Measurements from ENCODE around the gene TMEM167B.
"Not testable (repeated sequence)": the region's sequence is repeated elsewhere in the genome, so short reads cannot be mapped to it uniquely, and the experiment has no call there.

TMEM167B gene

DNA sequence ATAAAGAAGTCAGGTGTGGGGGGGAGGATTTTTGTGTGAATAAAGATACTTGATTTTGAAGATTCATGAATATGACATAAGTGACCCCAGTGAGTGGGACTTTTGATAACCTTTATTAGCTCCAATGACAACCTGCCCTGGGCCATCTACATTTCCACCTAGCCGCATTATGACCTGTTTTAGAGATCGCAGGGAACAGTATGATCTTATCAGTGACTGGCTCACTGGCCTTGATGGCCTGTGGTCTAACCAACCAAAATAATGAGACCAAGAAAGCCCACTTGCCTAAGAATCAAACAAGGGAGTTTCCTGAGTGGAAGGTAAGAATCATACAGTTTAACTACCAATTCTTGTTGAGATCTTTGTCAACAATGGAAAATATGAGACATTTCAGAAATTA, 25.1 kb downstream of the TMEM167B start:
- no peak for DNase-seq

DNA sequence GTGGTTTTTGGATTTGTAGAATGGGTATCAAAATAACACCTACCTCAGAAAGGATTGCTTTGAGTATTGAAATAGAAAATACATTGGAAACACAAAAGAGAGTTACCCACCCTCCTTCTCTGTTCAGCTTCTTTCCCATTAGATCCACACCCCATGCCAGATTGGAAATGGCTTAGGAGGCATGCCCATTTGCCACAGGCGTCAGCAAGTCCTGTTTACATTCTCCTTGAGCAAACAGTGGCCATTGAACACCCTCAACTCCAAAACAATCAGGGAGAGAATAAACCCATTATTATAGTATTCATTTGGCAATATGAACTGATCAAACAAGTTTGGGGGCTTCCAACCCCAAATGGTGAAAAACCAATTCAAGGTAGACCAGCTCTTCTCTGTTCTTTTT, 25.7 kb downstream of the TMEM167B start:
- DNase-seq: no peak

DNA sequence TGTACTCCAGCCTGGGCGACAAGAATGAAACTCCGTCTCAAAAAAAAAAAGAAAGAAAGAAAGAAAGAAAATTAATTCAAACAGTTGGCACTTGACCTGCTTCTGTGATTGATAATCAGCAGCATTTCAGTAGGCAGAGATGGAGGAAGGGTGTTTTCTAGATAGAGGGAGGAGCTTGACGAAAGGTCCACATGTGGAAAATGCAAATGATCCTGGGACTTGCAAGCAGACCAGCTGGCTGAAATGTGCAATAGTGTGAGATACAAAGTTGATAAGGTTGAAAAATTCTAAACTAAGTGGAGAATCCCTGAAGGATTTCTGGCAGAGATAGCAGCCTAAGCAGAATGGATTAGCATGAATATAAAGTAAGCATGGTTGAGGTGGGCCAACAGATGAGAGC, 27.5 kb downstream of the TMEM167B start:
- DNase-seq: no peak

DNA sequence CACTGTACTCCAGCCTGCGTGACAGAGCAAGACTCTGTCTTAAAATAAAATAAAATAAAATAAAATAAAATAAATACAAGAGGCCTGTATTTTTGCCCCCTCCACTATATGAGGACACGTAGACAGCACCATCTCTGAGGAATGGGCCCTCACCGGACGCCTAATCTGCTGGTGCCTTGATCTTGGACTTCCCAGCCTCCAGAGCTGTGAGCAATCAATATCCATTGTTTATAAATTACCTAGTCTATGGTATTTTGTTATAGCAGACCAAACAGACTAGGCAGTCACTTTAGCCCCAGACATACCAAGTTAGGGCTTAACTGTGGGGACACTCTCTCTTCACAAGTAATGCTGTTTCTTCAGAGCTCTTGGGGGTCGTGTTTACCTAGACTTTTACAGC, 29.8 kb downstream of the TMEM167B start:
- no peak for DNase-seq

DNA sequence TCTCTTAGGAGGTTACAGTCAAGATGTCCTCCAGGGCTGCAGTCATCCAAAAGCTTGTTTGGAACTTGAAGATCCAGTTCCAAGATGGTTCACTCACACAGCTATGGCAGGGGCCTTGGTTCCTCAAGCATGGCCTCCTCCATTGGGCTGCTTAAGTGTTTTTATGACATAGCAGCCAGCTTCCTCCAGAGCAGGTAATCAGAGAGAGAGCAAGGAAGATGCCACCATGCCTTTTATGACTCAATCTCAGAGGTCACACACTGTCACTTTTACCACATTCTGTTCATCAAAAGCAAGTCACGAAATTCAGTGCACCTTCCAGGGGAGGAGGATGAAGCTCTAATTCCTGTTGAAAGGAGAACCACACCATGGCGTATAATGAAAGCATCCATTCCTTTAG, 40.5 kb downstream of the TMEM167B start:
- no peak for DNase-seq

DNA sequence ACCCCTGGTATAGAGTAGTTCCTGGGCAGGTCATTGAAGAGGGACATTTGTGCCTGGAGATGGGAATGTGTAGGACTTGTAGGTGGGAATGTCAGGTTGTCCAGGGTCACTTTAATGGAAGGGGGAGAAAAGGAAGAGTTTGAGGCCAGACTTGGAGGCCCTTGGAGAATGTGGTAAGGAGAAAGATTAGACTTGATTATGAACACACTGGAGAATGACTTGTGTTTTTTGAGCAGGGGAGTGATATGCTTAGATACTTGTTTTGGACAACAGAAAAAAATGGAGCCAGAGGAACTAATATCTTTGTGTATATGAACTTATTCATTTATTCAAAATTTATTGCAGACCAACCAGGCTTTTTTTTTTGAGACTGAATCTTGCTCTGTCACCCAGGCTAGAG, 41.2 kb downstream of the TMEM167B start:
- DNase-seq: no peak

DNA sequence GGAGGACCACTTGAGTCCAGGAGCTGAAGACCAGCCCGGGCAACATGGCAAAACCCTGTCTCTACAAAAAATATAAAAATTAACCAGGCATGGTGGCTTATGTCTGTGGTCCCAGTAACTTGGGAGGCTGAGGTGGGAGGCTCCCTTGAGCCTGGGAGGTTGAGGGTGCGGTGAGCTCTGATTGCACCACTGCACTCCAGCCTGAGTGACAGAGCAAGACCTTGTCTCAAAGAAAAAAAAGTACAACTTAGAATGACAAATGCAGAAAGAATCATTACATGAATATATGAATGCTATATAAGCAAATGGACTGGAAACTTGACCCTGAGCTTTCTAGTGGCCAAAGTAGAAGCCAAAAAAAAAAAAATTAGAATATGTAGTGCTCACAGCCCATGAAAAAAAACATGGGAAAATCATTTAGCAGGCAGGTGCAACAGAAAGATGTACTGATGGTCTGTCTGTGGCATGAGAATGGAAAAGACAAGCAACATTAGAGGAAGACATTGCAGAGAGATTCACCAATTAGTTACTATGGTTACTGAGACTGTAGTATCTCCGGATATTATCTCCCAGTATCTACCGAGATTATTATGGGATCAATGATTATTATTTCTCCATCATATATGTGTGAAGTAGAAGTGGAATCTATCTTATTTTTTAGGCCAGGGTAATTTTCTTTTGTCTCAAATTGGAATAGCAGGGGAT, 42.6 kb downstream of the TMEM167B start:
- DNase-seq: no peak

DNA sequence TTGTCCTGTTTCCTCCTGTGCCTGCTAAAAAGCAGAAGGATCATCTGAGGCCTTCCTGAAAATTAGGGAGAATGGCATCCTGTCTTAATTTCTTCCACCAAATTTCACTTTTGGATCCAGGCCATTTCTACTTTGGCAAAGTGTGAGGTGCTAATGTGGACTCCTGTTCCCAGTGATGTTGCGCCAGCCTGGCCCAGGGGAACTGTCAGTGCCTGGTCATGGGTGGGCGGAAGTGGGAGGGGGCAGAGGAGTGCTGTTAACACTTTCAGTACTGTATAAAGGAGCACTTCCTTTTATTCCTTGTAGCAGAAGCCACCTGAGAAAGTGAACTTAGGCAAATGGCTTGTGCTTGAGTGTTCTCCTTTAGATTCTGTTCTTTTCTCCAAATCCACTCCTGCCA, 43.3 kb downstream of the TMEM167B start:
- DNase-seq: no peak

DNA sequence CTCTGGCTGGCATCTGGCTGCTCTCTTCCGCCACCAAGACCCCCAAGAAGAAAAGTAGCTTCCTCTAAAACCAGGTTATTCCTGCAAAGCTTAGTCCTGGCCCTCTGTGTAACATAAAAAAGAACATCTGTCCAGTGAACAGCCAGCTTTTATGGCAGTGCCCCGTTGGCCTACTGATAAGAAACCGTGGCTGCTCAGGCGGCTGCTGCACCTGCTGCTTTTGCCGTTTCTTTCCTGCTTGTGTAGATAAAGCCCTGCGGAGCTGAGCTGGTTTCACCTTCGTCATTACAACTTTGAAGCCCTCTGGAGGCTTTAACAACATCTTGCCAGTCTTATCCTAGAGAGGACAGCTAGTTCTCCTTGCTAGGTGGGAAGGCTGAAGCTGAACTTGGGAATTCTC, 43.9 kb downstream of the TMEM167B start:
- no peak for DNase-seq

DNA sequence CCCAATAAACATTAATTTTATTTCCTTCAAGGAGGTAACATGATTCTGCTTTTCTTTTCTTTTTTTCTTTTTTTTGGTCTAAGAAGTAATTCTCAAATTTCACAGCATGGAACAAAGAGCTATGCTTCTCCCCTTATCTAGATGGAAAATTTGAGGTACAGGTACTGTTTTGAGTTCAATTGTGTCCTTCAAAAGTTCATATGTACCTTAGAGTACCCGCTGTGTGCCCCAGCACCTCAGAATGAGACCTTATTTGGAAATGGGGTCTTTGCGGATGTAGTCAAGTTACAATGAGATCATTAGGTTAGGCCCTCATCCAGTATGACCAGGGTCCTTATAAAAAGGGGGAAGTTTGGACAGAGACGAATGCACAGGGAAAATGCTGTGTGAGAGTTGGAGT, 45.4 kb downstream of the TMEM167B start:
- no peak for DNase-seq

DNA sequence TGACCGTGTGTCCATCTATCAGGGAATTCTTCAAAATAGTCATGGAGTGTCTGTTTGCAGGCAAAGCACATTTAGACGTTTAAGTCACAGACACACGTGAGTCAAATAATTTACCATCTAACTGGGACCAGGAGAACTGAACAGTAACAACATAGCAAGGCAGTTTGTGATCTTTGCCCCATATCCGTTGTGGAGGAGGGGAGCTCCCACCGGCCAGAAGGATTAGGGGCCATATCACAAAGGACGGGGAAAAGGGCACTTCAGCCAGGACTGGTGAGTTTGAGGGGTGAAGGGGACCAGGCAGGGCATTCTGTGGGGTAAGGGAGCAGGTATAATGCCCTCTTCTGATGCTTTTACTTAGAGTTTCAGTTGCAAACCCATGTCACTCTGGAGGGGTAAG, 46.2 kb downstream of the TMEM167B start:
- no peak for DNase-seq

DNA sequence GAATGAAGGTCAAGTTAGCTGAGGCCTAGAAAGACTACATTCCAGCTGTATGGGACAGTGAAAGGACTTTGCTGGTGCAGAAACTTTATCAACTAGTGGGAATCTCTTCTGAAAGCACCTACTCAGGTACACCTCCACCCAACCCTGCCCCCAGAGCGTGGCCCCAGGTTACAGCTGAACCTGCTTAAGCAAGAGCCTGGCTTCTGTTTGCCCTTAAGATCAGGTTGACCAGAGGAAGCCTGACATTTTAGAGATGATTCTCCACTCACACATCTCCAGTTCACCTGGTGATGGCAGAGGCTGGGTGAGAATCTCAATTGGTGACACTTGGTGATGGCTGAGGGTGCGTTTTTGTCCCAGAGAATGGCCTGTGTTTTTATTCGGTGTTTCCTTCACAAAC, 47.4 kb downstream of the TMEM167B start:
- DNase-seq: no peak

DNA sequence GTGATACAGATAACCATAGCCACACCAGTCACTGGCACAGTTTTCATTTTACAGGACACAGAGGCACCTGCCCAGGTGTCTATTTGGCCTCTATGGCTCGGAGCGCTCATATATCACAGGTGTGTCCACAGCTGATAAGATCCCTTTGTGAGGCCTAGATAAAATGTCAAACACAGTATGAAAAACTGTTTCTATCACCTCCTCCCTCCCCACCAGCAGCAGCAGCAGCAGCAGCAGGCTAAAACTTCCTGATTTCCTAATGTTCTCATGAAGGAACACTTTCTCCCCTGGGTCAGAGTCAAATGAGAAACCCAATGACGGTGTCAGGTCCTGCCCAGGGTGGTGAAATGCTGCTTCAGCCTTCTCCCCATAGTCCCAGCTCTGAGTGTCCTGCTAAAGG, 47.8 kb downstream of the TMEM167B start:
- DNase-seq: no peak

DNA sequence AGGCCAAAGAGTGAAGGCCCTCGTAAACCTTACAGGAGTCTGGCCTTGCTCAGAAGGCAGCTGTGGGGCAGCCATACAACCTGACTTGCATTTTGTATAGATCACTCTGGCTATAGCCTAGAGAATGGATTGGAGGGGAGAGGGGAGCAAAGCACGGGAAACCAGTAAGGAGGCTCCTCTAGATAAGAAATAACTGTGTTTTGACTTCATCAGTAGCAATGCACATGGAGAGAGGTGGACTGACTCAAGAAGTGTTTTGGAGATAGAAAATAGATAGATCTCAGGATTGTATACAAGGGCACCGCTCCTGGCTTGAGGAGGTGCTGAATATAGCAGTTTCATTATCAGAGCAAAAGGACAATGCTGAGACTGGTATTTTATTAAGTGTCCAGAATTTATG, 49.8 kb downstream of the TMEM167B start:
- no peak for DNase-seq

DNA sequence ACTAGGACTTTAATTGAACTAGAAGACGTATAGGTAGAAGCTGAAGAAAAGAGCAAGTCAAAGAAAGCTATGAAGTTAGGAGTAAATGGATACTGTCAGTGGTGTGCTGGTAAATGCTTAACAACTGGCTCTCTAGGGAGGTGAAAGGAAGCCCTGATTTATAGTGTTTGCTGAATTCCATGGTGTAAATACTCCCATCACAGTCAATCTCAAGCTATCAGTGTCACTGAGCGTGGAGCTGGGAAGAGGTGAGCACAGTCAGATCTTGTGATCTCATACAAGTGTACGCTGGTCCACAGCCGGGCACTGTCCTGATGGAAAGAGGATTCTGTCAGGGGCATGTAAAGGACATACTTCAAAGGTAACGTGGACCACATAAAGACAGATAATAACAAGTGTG, 51.7 kb downstream of the TMEM167B start:
- no peak for DNase-seq

DNA sequence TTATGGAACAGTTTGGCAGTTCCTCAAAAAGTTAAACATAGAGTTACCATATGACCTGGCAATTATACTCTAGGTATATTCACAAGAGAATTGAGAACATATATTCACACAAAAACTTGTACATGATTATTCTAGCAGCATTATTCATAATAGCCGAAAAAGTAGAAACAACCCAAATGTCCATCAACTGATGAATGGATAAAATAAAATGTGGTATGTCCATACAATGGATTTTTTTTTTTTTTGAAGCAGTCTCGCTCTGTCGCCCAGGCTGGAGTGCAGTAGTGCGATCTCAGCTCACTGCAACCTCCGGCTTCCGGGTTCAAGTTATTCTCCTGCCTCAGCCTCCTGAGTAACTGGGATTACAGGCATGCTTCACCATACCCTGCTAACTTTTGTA, 52.2 kb downstream of the TMEM167B start:
- DNase-seq: not testable (repeated sequence)
